Esophagus squamous epithelium (tissue), 4 donors: ENCODE data around the gene CBR3.

Experiments
- POLR2A ChIP-seq, 4 donors: fragments of 450-650 bp; IDR thresholded peaks; one replicate each; pipeline ENCODE4 v1.6.1; 2017; ENCODE audit warnings: antibody characterized with exemption in 4 of 4, mild to moderate bottlenecking in 4 of 4, moderate library complexity in 3 of 4
- TF ChIP-seq, protein P1 (sequence below), 6 experiments: fragments of 450-650 bp in 4 of 6; fragments of 200-600 bp in 2 of 6; sonication (generic) in 2 of 6; IDR thresholded peaks; one replicate each; pipeline ENCODE4 v1.5.1; 2016 to 2019; ENCODE audit warnings: antibody characterized with exemption in 6 of 6, mild to moderate bottlenecking in 4 of 6, moderate library complexity in 4 of 6

DNA sequence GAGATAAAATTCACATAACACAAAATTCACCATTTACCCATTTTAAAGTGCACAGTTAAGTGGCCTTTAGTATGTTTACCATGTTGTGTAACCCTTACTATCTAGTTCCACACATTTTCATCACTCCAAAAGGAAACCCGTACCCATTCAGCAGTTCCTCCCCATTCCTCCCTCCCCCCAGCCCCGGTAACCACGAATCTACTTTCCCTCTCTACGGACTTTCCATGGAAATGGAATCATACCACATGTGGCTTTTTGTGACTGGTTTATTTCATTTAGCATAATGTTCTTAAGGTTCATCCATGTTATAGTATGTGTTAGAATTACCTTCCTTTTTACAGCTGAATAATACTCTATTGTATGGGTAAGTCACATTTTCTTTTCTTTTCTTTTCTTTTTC is 32.7 kb downstream of the CBR3 start:
- TF ChIP-seq, protein P1, sequence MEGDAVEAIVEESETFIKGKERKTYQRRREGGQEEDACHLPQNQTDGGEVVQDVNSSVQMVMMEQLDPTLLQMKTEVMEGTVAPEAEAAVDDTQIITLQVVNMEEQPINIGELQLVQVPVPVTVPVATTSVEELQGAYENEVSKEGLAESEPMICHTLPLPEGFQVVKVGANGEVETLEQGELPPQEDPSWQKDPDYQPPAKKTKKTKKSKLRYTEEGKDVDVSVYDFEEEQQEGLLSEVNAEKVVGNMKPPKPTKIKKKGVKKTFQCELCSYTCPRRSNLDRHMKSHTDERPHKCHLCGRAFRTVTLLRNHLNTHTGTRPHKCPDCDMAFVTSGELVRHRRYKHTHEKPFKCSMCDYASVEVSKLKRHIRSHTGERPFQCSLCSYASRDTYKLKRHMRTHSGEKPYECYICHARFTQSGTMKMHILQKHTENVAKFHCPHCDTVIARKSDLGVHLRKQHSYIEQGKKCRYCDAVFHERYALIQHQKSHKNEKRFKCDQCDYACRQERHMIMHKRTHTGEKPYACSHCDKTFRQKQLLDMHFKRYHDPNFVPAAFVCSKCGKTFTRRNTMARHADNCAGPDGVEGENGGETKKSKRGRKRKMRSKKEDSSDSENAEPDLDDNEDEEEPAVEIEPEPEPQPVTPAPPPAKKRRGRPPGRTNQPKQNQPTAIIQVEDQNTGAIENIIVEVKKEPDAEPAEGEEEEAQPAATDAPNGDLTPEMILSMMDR (IDR thresholded peaks at IDR 0.05) = no peak
- TF ChIP-seq POLR2A (IDR thresholded peaks at IDR 0.05) = no peak
